Lower leg skin (tissue), 3 donors: ENCODE results near the gene CD164L2.

ENCODE experiments used
- CTCF ChIP-seq, 3 donors: fragments of 450-650 bp; IDR thresholded peaks; one replicate each; pipeline ENCODE4 v1.5.1; 2016; ENCODE audit warnings: antibody characterized with exemption in 3 of 3, mild to moderate bottlenecking in 3 of 3, moderate library complexity in 2 of 3
- POLR2A ChIP-seq, 2 donors: fragments of 450-650 bp; IDR thresholded peaks; one replicate each; pipeline ENCODE4 v1.6.1; 2016 to 2017; ENCODE audit warnings: antibody characterized with exemption in 2 of 2, mild to moderate bottlenecking in 1 of 2, moderate library complexity in 1 of 2

GRCh38 chr1:27377760-27378495, 5.2 kb downstream of the CD164L2 start:
- TF ChIP-seq POLR2A (IDR thresholded peaks at IDR 0.05) = no peak
- TF ChIP-seq CTCF (IDR thresholded peaks at IDR 0.05) = no peak
